OCI-LY3 (cell line): Measurements from ENCODE around the gene BAZ2B.
"Not testable (repeated sequence)": the region's sequence is repeated elsewhere in the genome, so short reads cannot be mapped to it uniquely, and the experiment has no call there.

Source experiments
- EZH2phosphoT487 ChIP-seq: fragments of 200-600 bp; shearing (Covaris generic); IDR thresholded peaks from 2 replicates; pipeline ENCODE4 v1.6.1; 2018; ENCODE audit warnings: antibody characterized with exemption, mixed run types, low read depth
- TF ChIP-seq, protein P1 (sequence below): fragments of 200-600, 300-600 bp; sonication (generic); IDR thresholded peaks from 2 replicates; pipeline ENCODE4 v1.5.1; 2014; ENCODE audit warnings: antibody characterized with exemption, low read length, low read depth

DNA sequence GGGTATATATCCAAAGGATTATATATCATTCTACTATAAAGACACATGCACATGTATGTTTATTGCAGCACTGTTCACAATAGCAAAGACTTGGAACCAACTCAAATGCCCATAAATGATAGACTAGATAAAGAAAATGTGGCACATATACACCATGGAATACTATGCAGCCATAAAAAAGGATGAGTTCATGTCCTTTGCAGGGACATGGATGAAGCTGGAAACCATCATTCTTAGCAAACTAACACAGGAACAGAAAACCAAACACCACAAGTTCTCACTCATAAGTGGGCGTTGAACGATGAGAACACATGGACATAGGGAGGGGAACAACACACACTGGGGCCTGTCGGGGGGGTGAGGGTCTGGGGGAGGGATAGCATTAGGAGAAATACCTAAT is 254.7 kb downstream of the BAZ2B start:
- TF ChIP-seq, protein P1, sequence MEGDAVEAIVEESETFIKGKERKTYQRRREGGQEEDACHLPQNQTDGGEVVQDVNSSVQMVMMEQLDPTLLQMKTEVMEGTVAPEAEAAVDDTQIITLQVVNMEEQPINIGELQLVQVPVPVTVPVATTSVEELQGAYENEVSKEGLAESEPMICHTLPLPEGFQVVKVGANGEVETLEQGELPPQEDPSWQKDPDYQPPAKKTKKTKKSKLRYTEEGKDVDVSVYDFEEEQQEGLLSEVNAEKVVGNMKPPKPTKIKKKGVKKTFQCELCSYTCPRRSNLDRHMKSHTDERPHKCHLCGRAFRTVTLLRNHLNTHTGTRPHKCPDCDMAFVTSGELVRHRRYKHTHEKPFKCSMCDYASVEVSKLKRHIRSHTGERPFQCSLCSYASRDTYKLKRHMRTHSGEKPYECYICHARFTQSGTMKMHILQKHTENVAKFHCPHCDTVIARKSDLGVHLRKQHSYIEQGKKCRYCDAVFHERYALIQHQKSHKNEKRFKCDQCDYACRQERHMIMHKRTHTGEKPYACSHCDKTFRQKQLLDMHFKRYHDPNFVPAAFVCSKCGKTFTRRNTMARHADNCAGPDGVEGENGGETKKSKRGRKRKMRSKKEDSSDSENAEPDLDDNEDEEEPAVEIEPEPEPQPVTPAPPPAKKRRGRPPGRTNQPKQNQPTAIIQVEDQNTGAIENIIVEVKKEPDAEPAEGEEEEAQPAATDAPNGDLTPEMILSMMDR: not testable (repeated sequence)
- TF ChIP-seq EZH2phosphoT487: not testable (repeated sequence)
